ENCODE data around the gene HINT2.

Gene HINT2

DNA sequence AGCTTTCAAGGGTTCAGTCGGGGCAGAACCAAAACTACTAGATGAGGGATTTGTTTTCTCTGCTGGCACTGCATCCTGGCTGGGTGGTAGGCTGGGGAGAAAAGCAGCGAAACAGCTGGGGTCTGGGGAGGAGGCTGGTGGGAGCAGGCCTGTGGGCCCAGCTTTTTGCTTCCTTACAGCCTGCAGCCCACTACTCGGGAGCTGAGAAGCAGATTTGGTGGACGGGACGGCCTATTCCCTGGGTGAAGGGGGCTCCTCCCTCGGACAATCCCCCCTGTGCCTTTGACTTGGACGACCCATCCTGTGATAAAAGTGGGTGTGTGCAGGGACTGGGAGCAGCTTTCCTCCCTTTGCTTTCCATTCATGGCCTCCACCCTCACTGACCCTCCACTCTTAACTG is 14.3 kb downstream of the HINT2 start:
- TF ChIP-seq, protein P1, sequence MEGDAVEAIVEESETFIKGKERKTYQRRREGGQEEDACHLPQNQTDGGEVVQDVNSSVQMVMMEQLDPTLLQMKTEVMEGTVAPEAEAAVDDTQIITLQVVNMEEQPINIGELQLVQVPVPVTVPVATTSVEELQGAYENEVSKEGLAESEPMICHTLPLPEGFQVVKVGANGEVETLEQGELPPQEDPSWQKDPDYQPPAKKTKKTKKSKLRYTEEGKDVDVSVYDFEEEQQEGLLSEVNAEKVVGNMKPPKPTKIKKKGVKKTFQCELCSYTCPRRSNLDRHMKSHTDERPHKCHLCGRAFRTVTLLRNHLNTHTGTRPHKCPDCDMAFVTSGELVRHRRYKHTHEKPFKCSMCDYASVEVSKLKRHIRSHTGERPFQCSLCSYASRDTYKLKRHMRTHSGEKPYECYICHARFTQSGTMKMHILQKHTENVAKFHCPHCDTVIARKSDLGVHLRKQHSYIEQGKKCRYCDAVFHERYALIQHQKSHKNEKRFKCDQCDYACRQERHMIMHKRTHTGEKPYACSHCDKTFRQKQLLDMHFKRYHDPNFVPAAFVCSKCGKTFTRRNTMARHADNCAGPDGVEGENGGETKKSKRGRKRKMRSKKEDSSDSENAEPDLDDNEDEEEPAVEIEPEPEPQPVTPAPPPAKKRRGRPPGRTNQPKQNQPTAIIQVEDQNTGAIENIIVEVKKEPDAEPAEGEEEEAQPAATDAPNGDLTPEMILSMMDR (IDR thresholded peaks at IDR 0.05; ENCODE audit: borderline replicate concordance, insufficient read depth, low read depth, low read length) = no peak

DNA sequence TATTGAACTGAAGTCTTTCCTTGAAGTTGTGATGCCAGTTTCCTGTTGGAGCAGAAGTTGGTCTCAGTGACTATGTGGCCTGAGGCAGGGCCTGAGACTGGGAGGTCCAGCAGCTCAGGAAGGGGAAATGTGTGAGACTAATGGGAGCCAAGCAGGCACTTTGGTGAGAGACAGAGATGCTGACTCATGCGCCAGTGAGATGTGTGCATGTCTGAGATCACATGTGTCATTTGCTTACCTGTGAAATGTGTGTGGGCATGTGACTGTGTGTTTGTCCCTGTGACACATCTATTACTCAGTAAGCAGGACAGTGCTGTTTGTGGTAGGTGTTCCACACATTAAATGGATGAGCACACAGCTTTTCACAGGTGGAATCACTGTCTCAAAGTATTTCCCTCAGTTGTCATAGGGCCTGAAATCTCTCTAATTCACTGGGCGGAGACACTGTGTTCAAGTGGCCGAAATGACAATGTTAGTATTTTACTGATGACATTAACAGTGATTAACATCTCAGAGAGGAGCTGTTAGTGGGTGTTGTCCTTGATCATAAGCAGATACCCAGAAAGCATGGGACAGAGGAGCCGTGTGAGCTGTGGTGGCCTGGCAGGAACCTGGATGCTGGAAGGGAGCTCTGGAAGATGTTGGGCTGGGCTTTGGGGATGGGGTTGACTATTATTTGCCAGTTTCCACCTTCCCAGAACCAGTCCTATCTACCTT is 16.0 kb downstream of the HINT2 start:
- TF ChIP-seq, protein P1 (IDR thresholded peaks at IDR 0.05; ENCODE audit: borderline replicate concordance, insufficient read depth, low read depth, low read length) = no peak
- H3K4me3 ChIP-seq (ENCODE audit: low read depth, low read length) = no peak overlapping the region

More for the DNA sequence above, 14.3 kb downstream of the HINT2 start:
- no peak overlapping the region for H3K4me3 ChIP-seq (ENCODE audit: low read depth, low read length)

DNA sequence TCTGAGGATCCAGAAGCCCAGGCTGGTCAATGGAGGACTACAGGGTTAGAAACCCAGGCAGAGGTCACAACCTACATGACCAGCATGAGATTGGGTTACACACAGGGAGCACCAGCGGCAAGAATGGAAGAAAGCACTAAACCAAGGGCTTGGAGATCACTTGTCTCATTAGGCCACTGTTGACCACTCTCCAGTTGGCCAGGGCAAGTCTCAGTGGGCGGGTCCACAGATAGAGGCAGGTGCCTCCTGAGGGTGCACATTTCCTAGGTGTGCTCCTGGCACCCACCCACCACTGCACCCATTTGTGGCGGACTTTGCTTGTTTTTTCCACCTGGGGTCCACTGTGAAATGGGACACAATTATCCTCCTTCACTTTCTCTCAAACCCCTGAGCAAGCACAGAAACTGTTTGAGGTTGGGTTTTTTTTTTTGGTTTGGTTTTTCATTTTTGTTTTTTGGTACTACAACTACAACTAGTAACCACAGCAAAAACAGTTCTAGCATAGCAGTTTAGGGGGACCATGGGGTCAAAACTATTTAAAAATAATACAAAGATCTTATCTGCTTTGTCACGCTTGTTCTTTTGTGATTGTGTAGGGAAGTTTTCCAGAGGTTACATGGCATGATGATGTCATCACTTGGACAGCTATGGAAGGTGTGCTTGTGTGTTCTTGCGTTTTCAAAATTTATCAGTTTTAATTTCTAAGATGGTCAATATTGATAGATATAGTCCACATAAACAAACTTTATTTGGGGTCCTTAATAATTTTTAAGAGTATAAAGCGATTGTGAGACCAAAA is 17.3 kb downstream of the HINT2 start:
- TF ChIP-seq, protein P1 (IDR thresholded peaks at IDR 0.05; ENCODE audit: borderline replicate concordance, insufficient read depth, low read depth, low read length) = no peak
- H3K4me3 ChIP-seq (ENCODE audit: low read depth, low read length) = no peak overlapping the region

DNA sequence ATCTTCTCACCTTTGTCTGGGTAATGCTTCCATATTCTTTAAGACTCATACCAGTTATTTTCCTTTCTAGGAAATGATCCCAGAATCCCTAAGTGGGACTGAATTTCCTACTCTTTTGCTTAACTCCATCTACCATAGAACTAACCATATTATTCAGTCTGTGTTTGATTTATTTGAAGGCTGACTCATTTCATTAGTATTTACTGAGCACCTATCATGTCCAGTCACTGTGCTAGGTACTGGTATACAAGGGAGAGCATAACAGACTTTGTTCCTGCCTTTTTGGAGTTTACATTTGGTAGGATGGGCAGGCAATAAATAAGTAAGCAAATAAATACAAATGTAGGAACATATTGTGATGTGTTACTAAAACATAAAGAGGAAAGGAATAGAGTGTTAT is 19.1 kb downstream of the HINT2 start:
- H3K4me3 ChIP-seq (ENCODE audit: low read depth, low read length) = no peak overlapping the region
- TF ChIP-seq, protein P1 (IDR thresholded peaks at IDR 0.05; ENCODE audit: borderline replicate concordance, insufficient read depth, low read depth, low read length) = no peak

DNA sequence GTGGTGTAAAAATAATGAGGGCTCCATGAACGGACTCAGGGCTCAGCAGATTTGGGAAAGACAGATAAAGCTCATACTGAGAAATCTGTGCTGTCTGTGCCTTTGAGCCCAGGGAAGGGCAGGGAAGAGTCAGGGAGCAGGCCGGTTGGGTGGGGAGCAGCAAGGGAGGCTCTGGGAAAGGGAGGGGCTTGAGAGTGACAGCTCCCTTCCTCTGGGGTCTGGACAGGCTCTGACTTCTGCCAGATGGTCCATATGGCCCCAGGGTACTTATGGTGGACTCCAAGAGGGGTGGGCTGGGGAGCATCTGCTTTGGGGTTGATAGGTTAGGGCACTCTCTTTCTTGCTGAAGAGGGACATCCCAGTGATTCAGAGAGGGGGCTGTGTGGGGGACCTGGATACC is 21.4 kb downstream of the HINT2 start:
- TF ChIP-seq, protein P1 (IDR thresholded peaks at IDR 0.05; ENCODE audit: borderline replicate concordance, insufficient read depth, low read depth, low read length) = no peak
- no peak overlapping the region for H3K4me3 ChIP-seq (ENCODE audit: low read depth, low read length)

DNA sequence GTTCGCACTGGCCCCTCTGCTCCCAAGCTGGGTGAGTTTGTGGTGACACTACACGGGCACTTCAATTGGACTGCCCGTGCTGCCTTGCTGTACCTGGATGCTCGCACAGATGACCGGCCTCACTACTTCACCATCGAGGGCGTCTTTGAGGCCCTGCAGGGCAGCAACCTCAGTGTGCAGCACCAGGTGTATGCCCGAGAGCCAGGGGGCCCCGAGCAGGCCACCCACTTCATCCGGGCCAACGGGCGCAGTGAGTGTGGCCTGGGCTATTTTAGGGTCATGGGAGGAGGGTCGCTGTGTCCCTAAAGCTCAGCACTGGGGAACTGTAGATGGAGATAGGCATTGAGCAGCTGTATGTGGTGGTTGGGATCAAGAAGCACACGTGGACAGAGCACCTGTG is 22.0 kb downstream of the HINT2 start:
- H3K4me3 ChIP-seq (ENCODE audit: low read depth, low read length) = no peak overlapping the region
- TF ChIP-seq, protein P1 (IDR thresholded peaks at IDR 0.05; ENCODE audit: borderline replicate concordance, insufficient read depth, low read depth, low read length) = no peak

Measured in GM12875 (cell line).